GM12878 (cell line): ENCODE measurements around the gene HS3ST3B1. TPM values are rescaled to one million over a fixed set of nuclear protein-coding genes. Genes with fewer than 3 reads are reported as not detected.

Source experiments
- ATAC-seq: fragments of 200-7000 bp; cut with Tn5 transposase; 3 replicates; pipeline ENCODE4 v1.9.1; 2020; ENCODE audit warnings: mild to moderate bottlenecking, moderate library complexity
- BruUV-seq: library from RNA; stranded (reverse); fragments of 400-500 nt; replicated peaks from 2 replicates; lab custom pipeline; 2021; lab: Mats Ljungman, UMichigan
- CTCF ChIA-PET: fragments of 300-600 bp; sonication (Branson Sonifier 250); formaldehyde crosslinking; extraction: SDS; loops from one replicate; lab custom pipeline; 2021; ENCODE audit warnings: inconsistent platforms; lab: Yijun Ruan, JAX
- POLR2A ChIA-PET: fragments of 350-600 bp; formaldehyde crosslinking; extraction: SDS; loops from one replicate; lab custom pipeline; 2021; ENCODE audit warnings: inconsistent platforms; lab: Charles Lee
- RAD21 ChIA-PET: fragments of 300-600 bp; sonication (Branson Sonifier 250); formaldehyde crosslinking; loops from one replicate; lab custom pipeline; 2023; ENCODE audit warnings: antibody characterized with exemption; ENCODE audit not compliant: unreplicated experiment; lab: Charles Lee
- SMC1A ChIA-PET: fragments of 300-600 bp; sonication (Branson Sonifier 250); formaldehyde crosslinking; loops from one replicate; lab custom pipeline; 2023; ENCODE audit not compliant: unreplicated experiment, uncharacterized antibody; lab: Charles Lee
- DNase-seq: peaks from one replicate; pipeline ENCODE4 v3.0.0-alpha.2; 2011; ENCODE audit warnings: low read depth, low spot score
- FAIRE-seq: peaks from 3 replicates; lab custom pipeline; 2011; peaks lifted over from hg19 to GRCh38; lab: Jason Lieb, UNC
- H2AFZ ChIP-seq: 2 replicates; pipeline ENCODE4 v1.6.0; 2011; ENCODE audit warnings: low read depth, low read length, control low read depth; ENCODE audit not compliant: control insufficient read depth
- H3K27ac ChIP-seq: 2 replicates; pipeline ENCODE4 v1.5.1; 2011; ENCODE audit warnings: control low read depth; ENCODE audit not compliant: control insufficient read depth, insufficient read depth
- H3K27me3 ChIP-seq, 2 experiments: replicated peaks in 1 of 2; 2 replicates each; pipeline versions ENCODE4 v1.6.0 to v1.6.1; 2011; ENCODE audit warnings: low read length in 1 of 2; ENCODE audit not compliant: control insufficient read depth in 2 of 2, insufficient read depth in 2 of 2
- H3K36me3 ChIP-seq, 2 experiments: 2 replicates each; pipeline ENCODE4 v1.5.1; 2011; ENCODE audit warnings: low read length in 1 of 2; ENCODE audit not compliant: control insufficient read depth in 2 of 2, insufficient read depth in 2 of 2
- H3K4me1 ChIP-seq: 2 replicates; pipeline ENCODE4 v1.6.1; 2011; ENCODE audit warnings: mild to moderate bottlenecking, low read length, moderate library complexity, mixed read lengths; ENCODE audit not compliant: control insufficient read depth, insufficient read depth
- H3K4me2 ChIP-seq: 2 replicates; pipeline ENCODE4 v1.6.0; 2011; ENCODE audit warnings: control low read depth; ENCODE audit not compliant: control insufficient read depth, insufficient read depth
- H3K4me3 ChIP-seq: fragments of 200-600 bp; sonication (generic); 2 replicates; pipeline ENCODE4 v1.5.1; 2016
- H3K79me2 ChIP-seq: 2 replicates; pipeline ENCODE4 v1.6.0; 2011; ENCODE audit warnings: low read length; ENCODE audit not compliant: control insufficient read depth, insufficient read depth
- H3K9ac ChIP-seq: 2 replicates; pipeline ENCODE4 v1.8.0; 2011; ENCODE audit warnings: low read length, control low read depth, mixed read lengths; ENCODE audit not compliant: control insufficient read depth, insufficient read depth
- H3K9me3 ChIP-seq: replicated peaks from 3 replicates; pipeline ENCODE4 v1.5.1; 2011; ENCODE audit warnings: mild to moderate bottlenecking, low read length; ENCODE audit not compliant: control insufficient read depth, insufficient read depth
- H4K20me1 ChIP-seq: 2 replicates; pipeline ENCODE4 v1.6.0; 2011; ENCODE audit not compliant: control insufficient read depth, insufficient read depth
- BACH1 ChIP-seq: fragments of 450-650 bp; IDR thresholded peaks from 2 replicates; pipeline ENCODE4 v1.6.1; 2017; ENCODE audit warnings: mild to moderate bottlenecking, borderline replicate concordance
- BHLHE40 ChIP-seq, 2 experiments: fragments of 450-650 bp in 1 of 2; IDR thresholded peaks; 2 replicates each; pipeline ENCODE4 v1.6.1; 2011 to 2017; ENCODE audit warnings: low read depth in 2 of 2, borderline replicate concordance in 1 of 2, improper control_type of control experiment in 1 of 2, low read length in 1 of 2, mild to moderate bottlenecking in 1 of 2
- BRCA1 ChIP-seq: IDR thresholded peaks from 2 replicates; pipeline ENCODE4 v1.6.1; 2011; ENCODE audit warnings: low read depth, low read length, improper control_type of control experiment
- ESRRA ChIP-seq: IDR thresholded peaks from 2 replicates; pipeline ENCODE4 v1.6.1; 2012; ENCODE audit warnings: mild to moderate bottlenecking, low read length, improper control_type of control experiment
- IKZF2 ChIP-seq, 2 experiments: fragments of 450-650 bp; IDR thresholded peaks; 2 replicates each; pipeline ENCODE4 v1.6.1; 2017; ENCODE audit warnings: mild to moderate bottlenecking in 2 of 2, moderate library complexity in 2 of 2
- MLLT1 ChIP-seq: fragments of 450-650 bp; IDR thresholded peaks from 2 replicates; pipeline ENCODE4 v1.6.1; 2016; ENCODE audit warnings: mild to moderate bottlenecking
- MYB ChIP-seq: fragments of 150-350 bp; IDR thresholded peaks from 2 replicates; pipeline ENCODE4 v1.6.1; 2014; ENCODE audit warnings: mild to moderate bottlenecking, low read depth, low read length, borderline replicate concordance
- NR2C2 ChIP-seq: IDR thresholded peaks from 2 replicates; pipeline ENCODE4 v1.6.1; 2011; ENCODE audit warnings: borderline replicate concordance, low read depth; ENCODE audit not compliant: control insufficient read depth, insufficient read length
- RUNX3 ChIP-seq: IDR thresholded peaks from 2 replicates; pipeline ENCODE4 v1.6.1; 2012; ENCODE audit warnings: low read length, inconsistent platforms
- SIN3A ChIP-seq: IDR thresholded peaks from 2 replicates; pipeline ENCODE4 v1.6.1; 2012; ENCODE audit warnings: low read depth, low read length, improper control_type of control experiment
- SMAD1 ChIP-seq: fragments of 450-650 bp; IDR thresholded peaks from 2 replicates; pipeline ENCODE4 v1.6.1; 2018; ENCODE audit warnings: mild to moderate bottlenecking, low read depth; ENCODE audit not compliant: partially characterized antibody
- TAF1 ChIP-seq: IDR thresholded peaks from 2 replicates; pipeline ENCODE4 v1.6.1; 2011; ENCODE audit warnings: mild to moderate bottlenecking, low read depth, low read length, borderline replicate concordance
- WGBS: methylation state at CpG from one replicate; pipeline ENCODE4 v1.1.6; 2016; ENCODE audit warnings: low lambda C conversion rate; ENCODE audit not compliant: insufficient replicate concordance, insufficient coverage; ENCODE audit errors: missing lambda C conversion rate; 5-methylcytosine and 5-hydroxymethylcytosine counted together
- in situ Hi-C: fragments of 300-500 bp; cut with MboI; formaldehyde crosslinking; loops from 9 replicates; pipeline ENCODE4 v1.14.3; 2018; ENCODE audit warnings: mixed read lengths
- intact Hi-C: fragments of 100-400 bp; cut with micrococcal nuclease; formaldehyde crosslinking; loops from one replicate; pipeline ENCODE4 v1.14.2; 2022; ENCODE audit not compliant: unreplicated experiment
- polyA plus RNA-seq, 11 experiments: library from polyadenylated mRNA; depleted of rRNA in 4 of 11; unstranded in 6 of 11; stranded (reverse) in 5 of 11; fragments of >200 nt; fragmentation: Nextera tagmentation in 4 of 11; fragmentation: Illumina TruSeq in 1 of 11; extraction: Ambion mirVana in 4 of 11; extraction: Trizol in 1 of 11; gene quantifications; 1 replicate in 1 of 11; 2 replicates in 10 of 11; pipeline versions ENCODE4 v1.2.1 to v1.2.3, GENCODE V29; 2011 to 2016; ENCODE audit warnings: inconsistent platforms in 2 of 11, missing spikeins in 2 of 11, low read depth in 1 of 11
- total RNA-seq, 4 experiments: library from RNA; depleted of rRNA in 3 of 4; stranded (reverse); fragments of >200 nt in 3 of 4; fragmentation: Illumina TruSeq in 1 of 4; extraction: Trizol in 1 of 4; gene quantifications; 2 replicates each; pipeline versions ENCODE4 v1.2.1 to v1.2.3, GENCODE V29; 2013 to 2021
- TF ChIP-seq, protein P1 (sequence below): fragments of 150-350 bp; IDR thresholded peaks from 2 replicates; pipeline ENCODE4 v1.6.1; 2016; ENCODE audit warnings: low read depth, low read length
- TF ChIP-seq, protein P2 (sequence below): IDR thresholded peaks from 2 replicates; pipeline ENCODE4 v1.6.1; 2012; ENCODE audit warnings: mild to moderate bottlenecking, low read depth, low read length

The HS3ST3B1 gene
- total and polyA plus RNA-seq, 10 of the 15 experiments (the other 5 are each of a cell fraction or from before 2014, with no cell fraction given), result 0.03 to 0.14 (median 0.06) TPM; not detected in 3

GRCh38 chr17:14340857-14341754 lies 40.2 kb downstream of the HS3ST3B1 start:
- ATAC-seq, result no peak
- H3K79me2 ChIP-seq, result no peaks in the 10 kb centered on the region
- DNase-seq, result no peak
- H3K4me3 ChIP-seq, result no peak overlapping the region
- no peak overlapping the region for H3K27ac ChIP-seq
- SMC1A ChIA-PET, result interaction anchor here (1.3 kb wide), 1 partner anchor 585 kb away, joined by 4 read pairs; no protein-coding TSS in a partner anchor
- H4K20me1 ChIP-seq, result no peaks in the 10 kb centered on the region
- H3K27me3 ChIP-seq, result no peaks in the 10 kb centered on the region
- H3K36me3 ChIP-seq, result no peaks in the 10 kb centered on the region
- POLR2A ChIA-PET, result no interaction called here
- no peak for FAIRE-seq
- RAD21 ChIA-PET, result no interaction called here
- no peak overlapping the region for H3K9ac ChIP-seq
- in situ Hi-C loops, result no loop called here
- no TSS peak for BruUV-seq
- intact Hi-C loops, result no loop called here
- WGBS, result 25% methylated on average over 12 of the region's 12 CpGs
- no peaks in the 10 kb centered on the region for H3K9me3 ChIP-seq
- H3K4me2 ChIP-seq, result no peak overlapping the region
- 0 out of 2 replicates have a peak, but pooled peaks cover 3% of the 10 kb centered on the region for H3K4me1 ChIP-seq
- CTCF ChIA-PET, result interaction anchor here (0.6 kb wide), 1 partner anchor 995 kb away, joined by 6 read pairs; no protein-coding TSS in a partner anchor
- no peak overlapping the region for H2AFZ ChIP-seq
- TF ChIP-seq BRCA1 (no peak), BACH1 (no peak), BHLHE40 (IDR thresholded peaks at IDR 0.05; ENCODE audit: borderline replicate concordance in 1 of 2, low read depth in 2 of 2, low read length in 1 of 2) (no peak), MYB (no peak), SMAD1 (no peak), TAF1 (no peak), SIN3A (no peak), IKZF2 (IDR thresholded peaks at IDR 0.05) (no peak), MLLT1 (no peak), NR2C2 (no peak), ESRRA (no peak), RUNX3 (no peak)
- TF ChIP-seq, protein P1, sequence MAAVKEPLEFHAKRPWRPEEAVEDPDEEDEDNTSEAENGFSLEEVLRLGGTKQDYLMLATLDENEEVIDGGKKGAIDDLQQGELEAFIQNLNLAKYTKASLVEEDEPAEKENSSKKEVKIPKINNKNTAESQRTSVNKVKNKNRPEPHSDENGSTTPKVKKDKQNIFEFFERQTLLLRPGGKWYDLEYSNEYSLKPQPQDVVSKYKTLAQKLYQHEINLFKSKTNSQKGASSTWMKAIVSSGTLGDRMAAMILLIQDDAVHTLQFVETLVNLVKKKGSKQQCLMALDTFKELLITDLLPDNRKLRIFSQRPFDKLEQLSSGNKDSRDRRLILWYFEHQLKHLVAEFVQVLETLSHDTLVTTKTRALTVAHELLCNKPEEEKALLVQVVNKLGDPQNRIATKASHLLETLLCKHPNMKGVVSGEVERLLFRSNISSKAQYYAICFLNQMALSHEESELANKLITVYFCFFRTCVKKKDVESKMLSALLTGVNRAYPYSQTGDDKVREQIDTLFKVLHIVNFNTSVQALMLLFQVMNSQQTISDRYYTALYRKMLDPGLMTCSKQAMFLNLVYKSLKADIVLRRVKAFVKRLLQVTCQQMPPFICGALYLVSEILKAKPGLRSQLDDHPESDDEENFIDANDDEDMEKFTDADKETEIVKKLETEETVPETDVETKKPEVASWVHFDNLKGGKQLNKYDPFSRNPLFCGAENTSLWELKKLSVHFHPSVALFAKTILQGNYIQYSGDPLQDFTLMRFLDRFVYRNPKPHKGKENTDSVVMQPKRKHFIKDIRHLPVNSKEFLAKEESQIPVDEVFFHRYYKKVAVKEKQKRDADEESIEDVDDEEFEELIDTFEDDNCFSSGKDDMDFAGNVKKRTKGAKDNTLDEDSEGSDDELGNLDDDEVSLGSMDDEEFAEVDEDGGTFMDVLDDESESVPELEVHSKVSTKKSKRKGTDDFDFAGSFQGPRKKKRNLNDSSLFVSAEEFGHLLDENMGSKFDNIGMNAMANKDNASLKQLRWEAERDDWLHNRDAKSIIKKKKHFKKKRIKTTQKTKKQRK, result no peak
- TF ChIP-seq, protein P2, sequence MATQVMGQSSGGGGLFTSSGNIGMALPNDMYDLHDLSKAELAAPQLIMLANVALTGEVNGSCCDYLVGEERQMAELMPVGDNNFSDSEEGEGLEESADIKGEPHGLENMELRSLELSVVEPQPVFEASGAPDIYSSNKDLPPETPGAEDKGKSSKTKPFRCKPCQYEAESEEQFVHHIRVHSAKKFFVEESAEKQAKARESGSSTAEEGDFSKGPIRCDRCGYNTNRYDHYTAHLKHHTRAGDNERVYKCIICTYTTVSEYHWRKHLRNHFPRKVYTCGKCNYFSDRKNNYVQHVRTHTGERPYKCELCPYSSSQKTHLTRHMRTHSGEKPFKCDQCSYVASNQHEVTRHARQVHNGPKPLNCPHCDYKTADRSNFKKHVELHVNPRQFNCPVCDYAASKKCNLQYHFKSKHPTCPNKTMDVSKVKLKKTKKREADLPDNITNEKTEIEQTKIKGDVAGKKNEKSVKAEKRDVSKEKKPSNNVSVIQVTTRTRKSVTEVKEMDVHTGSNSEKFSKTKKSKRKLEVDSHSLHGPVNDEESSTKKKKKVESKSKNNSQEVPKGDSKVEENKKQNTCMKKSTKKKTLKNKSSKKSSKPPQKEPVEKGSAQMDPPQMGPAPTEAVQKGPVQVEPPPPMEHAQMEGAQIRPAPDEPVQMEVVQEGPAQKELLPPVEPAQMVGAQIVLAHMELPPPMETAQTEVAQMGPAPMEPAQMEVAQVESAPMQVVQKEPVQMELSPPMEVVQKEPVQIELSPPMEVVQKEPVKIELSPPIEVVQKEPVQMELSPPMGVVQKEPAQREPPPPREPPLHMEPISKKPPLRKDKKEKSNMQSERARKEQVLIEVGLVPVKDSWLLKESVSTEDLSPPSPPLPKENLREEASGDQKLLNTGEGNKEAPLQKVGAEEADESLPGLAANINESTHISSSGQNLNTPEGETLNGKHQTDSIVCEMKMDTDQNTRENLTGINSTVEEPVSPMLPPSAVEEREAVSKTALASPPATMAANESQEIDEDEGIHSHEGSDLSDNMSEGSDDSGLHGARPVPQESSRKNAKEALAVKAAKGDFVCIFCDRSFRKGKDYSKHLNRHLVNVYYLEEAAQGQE, result no peak
